Psoas muscle (tissue), 8 donors: ENCODE data around the gene RAB11FIP4. TPM values are rescaled to one million over a fixed set of nuclear protein-coding genes. Genes with fewer than 3 reads are reported as not detected.

Experiments
- ATAC-seq, 4 donors: fragments of 200-7000 bp; cut with Tn5 transposase; one replicate each; pipeline ENCODE4 v1.9.1; 2020; ENCODE audit warnings: moderate library complexity in 3 of 4, mild to moderate bottlenecking in 2 of 4
- DNase-seq, 2 donors: peaks; one replicate each; pipeline ENCODE4 v3.0.0-alpha.2; 2020
- H3K27ac ChIP-seq: fragments of 200-600 bp; one replicate; pipeline ENCODE4 v1.8.0; 2022
- H3K27me3 ChIP-seq, 3 donors: fragments of 200-600 bp in 1 of 3; one replicate each; pipeline versions ENCODE4 v1.6.1 to v1.8.0; 2013 to 2022; ENCODE audit warnings: low read length in 2 of 3, mild to moderate bottlenecking in 2 of 3, moderate library complexity in 1 of 3; ENCODE audit not compliant: insufficient read depth in 3 of 3
- H3K36me3 ChIP-seq, 2 donors: fragments of 200-600 bp in 1 of 2; one replicate each; pipeline versions ENCODE4 v1.6.1 to v1.8.0; 2013 to 2022; ENCODE audit warnings: low read depth in 1 of 2, mild to moderate bottlenecking in 1 of 2, moderate library complexity in 1 of 2; ENCODE audit not compliant: insufficient read depth in 1 of 2
- H3K4me1 ChIP-seq: fragments of 200-600 bp; one replicate; pipeline ENCODE4 v1.8.0; 2022
- H3K4me3 ChIP-seq: fragments of 200-600 bp; one replicate; pipeline ENCODE4 v1.8.0; 2022; ENCODE audit warnings: mild to moderate bottlenecking
- H3K9me3 ChIP-seq: fragments of 200-600 bp; one replicate; pipeline ENCODE4 v1.8.0; 2022
- CTCF ChIP-seq: fragments of 200-600 bp; IDR thresholded peaks from one replicate; pipeline ENCODE4 v1.8.0; 2022; ENCODE audit warnings: antibody characterized with exemption
- WGBS, 3 donors: extraction: QIAGEN DNeasy Blood & Tissue Kit; methylation state at CpG; one replicate each; pipeline versions ENCODE4 v1.1.6 to v1.1.7; 2013; 5-methylcytosine and 5-hydroxymethylcytosine counted together
- intact Hi-C, 2 donors: fragments of 100-400 bp; cut with DNase I; formaldehyde crosslinking; loops; one replicate each; pipeline versions ENCODE4 v1.11.0 to v1.14.2; 2022
- polyA plus RNA-seq, 3 donors: library from polyadenylated mRNA; stranded (reverse); fragments of 200-250 nt; gene quantifications; one replicate each; pipeline ENCODE4 v1.2.3, GENCODE V29; 2013
- total RNA-seq, 4 donors: library from RNA; stranded (reverse); fragmentation: NEBNext Ultra II Directional in 2 of 4; extraction: Animal tissue kit (Norgen Biotek cat#: 25700) in 2 of 4; gene quantifications; one replicate each; pipeline versions ENCODE4 v1.2.1 to v1.2.4, GENCODE V29; 2021 to 2023
- donor health status: healthy with polysubstance abuse.
- donor health status: DM: no; HTN: no; CAD: no; lungs with moderate emphysema.
- donor health status: Bipolar disorder and iron deficiency.
- donor health status: healthy.
- donor health status: DM: yes; HTN: yes; CAD: no.
- donor health status: DM: no; HTN: no; CAD: no.
- donor health status: DM: no; HTN: no; CAD: no.
- donor health status: DM: yes; HTN: yes; CAD: no.

Gene RAB11FIP4
- total and polyA plus RNA-seq, 7 donors, result 0.04 to 1.8 (median 0.41) TPM

- no peak for TF ChIP-seq CTCF
- intact Hi-C loops, result no loop called here
These were observed 192.4 kb downstream of the RAB11FIP4 start for GRCh38 chr17:31583772-31584356.

GRCh38 chr17:31584438-31585279 lies 193.2 kb downstream of the RAB11FIP4 start:
- no peak for TF ChIP-seq CTCF
- intact Hi-C loops, result no loop called here
- no peak for DNase-seq
- Histone ChIP-seq H3K4me1 (peaks cover 24% of the 10 kb centered on the region), H3K27ac (no peak overlapping the region), H3K36me3 (no peaks in the 10 kb centered on the region), H3K4me3 (no peak overlapping the region), H3K9me3 (no peaks in the 10 kb centered on the region), H3K27me3 (no peaks in the 10 kb centered on the region)
- 91 to 94% (median 91%) methylated on average over 6 of the region's 6 CpGs for WGBS, 3 donors
- ATAC-seq, result no peak

More at GRCh38 chr17:31583772-31584356, 192.4 kb downstream of the RAB11FIP4 start:
- DNase-seq (no peak), ATAC-seq (no peak)
- Histone ChIP-seq H3K4me3 (no peak overlapping the region), H3K27ac (no peak overlapping the region), H3K9me3 (no peaks in the 10 kb centered on the region), H3K27me3 (no peaks in the 10 kb centered on the region), H3K36me3 (no peaks in the 10 kb centered on the region), H3K4me1 (peaks cover 24% of the 10 kb centered on the region)
- WGBS, 3 donors, result 78 to 82% (median 79%) methylated on average over 7 of the region's 7 CpGs

GRCh38 chr17:31585280-31585630 lies 193.8 kb downstream of the RAB11FIP4 start:
- Histone ChIP-seq H3K4me3 (no peak overlapping the region), H3K4me1 (peaks cover 20% of the 10 kb centered on the region), H3K27ac (no peak overlapping the region), H3K27me3 (no peaks in the 10 kb centered on the region), H3K36me3 (no peaks in the 10 kb centered on the region), H3K9me3 (no peaks in the 10 kb centered on the region)
- ATAC-seq (no peak), DNase-seq (no peak)
- intact Hi-C loops, result no loop called here
- no peak for TF ChIP-seq CTCF
- 62 to 76% (median 69%) methylated on average over 6 of the region's 6 CpGs for WGBS, 3 donors

GRCh38 chr17:31586946-31587345 lies 195.5 kb downstream of the RAB11FIP4 start:
- peaks cover 3% of the 10 kb centered on the region for H3K4me1 ChIP-seq
- H3K4me3 ChIP-seq, result no peak overlapping the region
- no peak overlapping the region for H3K27ac ChIP-seq
- DNase-seq, result no peak
- no peaks in the 10 kb centered on the region for H3K36me3 ChIP-seq
- H3K9me3 ChIP-seq, result no peaks in the 10 kb centered on the region
- no peak for TF ChIP-seq CTCF
- ATAC-seq, result peak in 1 of 4 donors; percentile 50
- H3K27me3 ChIP-seq, result no peaks in the 10 kb centered on the region
- intact Hi-C loops, result no loop called here
- 28 to 40% (median 39%) methylated on average over 5 of the region's 5 CpGs for WGBS, 3 donors
